ENCODE measurements around the gene FZD2.
"Not testable (repeated sequence)": the region's sequence is repeated elsewhere in the genome, so short reads cannot be mapped to it uniquely, and the experiment has no call there.

Gene FZD2

DNA sequence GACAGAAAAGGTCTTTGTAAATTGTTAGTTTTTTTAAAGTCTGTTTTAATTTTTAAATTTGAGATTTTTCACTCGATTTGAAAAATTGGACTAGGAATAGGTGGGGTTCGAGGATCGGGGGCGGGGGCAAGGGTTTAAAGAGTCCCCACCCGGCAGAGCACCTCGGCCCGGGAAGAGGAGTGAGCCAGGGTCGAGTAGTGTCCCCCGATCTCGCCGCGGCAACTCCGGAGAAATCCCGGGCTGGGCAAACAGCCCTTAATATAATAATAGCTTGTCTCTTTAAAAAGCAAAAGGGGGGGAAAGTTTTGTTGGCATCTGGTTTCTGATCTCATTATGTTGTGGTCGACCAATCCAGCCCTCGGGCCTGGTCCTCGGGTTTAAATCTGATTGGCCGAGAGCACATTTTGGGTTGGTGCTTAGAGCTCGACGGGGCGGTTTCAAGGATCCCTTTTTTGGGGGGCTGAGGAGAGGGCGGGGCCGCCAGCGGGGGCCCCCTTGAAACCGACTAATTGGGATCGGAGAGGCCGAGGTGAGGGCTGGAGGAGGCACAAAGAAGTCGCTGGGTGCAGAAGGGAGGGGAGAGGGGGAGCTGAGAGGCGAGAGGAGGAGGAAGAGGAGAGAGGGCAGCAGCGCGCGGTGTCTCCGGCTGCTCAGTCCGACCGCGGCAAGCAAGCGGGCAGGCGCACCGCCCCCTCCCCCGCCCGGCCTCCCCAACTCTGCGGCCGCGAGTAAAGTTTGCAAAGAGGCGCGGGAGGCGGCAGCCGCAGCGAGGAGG lies at the start of gene FZD2:
Gene FZD2 (plus strand): TSS at position 653 of the 775 bp plus-strand sequence. CDS start 205 bp downstream, outside the sequence.
- H3K27me3 Mint-ChIP-seq = peaks cover 27% of the 10 kb centered on the region
- no peaks in the 10 kb centered on the region for H3K36me3 Mint-ChIP-seq
- no peaks in the 10 kb centered on the region for H3K9me3 Mint-ChIP-seq (ENCODE audit: low read depth)
- H3K27ac Mint-ChIP-seq = no peak within 1 kb of the TSS
- H3K4me1 Mint-ChIP-seq (ENCODE audit: low read depth) = peaks cover 22% of the 10 kb centered on the region
- peak within 1 kb of the TSS; percentile 95 for H3K4me3 Mint-ChIP-seq

GRCh38 chr17:44511241-44512134 lies 45.8 kb upstream of the FZD2 start:
- not testable (repeated sequence) for H3K27ac Mint-ChIP-seq; H3K27me3 Mint-ChIP-seq; H3K4me3 Mint-ChIP-seq; H3K9me3 Mint-ChIP-seq (ENCODE audit: low read depth); H3K36me3 Mint-ChIP-seq; H3K4me1 Mint-ChIP-seq (ENCODE audit: low read depth)

DNA sequence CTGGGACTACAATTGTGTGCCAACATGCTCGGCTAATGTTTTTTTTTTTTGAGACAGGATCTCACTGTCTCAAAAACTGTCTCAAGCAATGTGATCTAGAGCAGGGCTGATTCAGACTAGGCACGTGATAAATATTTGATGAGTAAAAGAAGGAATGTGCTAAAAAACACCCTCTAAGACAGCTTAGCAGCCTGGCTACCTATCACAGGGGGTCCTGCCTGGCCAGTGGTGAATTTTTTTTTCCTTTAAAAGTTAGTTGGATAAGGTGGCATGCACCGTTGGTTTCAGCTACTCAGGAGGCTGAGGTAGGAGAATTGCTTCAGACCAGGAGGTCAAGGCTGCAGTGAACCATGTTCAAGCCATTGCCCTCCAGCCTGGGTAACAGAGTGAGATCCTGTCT lies 39.3 kb upstream of the FZD2 start:
- peaks cover 8% of the 10 kb centered on the region for H3K27me3 Mint-ChIP-seq
- H3K4me3 Mint-ChIP-seq = no peak overlapping the region
- no peaks in the 10 kb centered on the region for H3K4me1 Mint-ChIP-seq (ENCODE audit: low read depth)
- no peaks in the 10 kb centered on the region for H3K9me3 Mint-ChIP-seq (ENCODE audit: low read depth)
- no peaks in the 10 kb centered on the region for H3K36me3 Mint-ChIP-seq
- no peak overlapping the region for H3K27ac Mint-ChIP-seq

DNA sequence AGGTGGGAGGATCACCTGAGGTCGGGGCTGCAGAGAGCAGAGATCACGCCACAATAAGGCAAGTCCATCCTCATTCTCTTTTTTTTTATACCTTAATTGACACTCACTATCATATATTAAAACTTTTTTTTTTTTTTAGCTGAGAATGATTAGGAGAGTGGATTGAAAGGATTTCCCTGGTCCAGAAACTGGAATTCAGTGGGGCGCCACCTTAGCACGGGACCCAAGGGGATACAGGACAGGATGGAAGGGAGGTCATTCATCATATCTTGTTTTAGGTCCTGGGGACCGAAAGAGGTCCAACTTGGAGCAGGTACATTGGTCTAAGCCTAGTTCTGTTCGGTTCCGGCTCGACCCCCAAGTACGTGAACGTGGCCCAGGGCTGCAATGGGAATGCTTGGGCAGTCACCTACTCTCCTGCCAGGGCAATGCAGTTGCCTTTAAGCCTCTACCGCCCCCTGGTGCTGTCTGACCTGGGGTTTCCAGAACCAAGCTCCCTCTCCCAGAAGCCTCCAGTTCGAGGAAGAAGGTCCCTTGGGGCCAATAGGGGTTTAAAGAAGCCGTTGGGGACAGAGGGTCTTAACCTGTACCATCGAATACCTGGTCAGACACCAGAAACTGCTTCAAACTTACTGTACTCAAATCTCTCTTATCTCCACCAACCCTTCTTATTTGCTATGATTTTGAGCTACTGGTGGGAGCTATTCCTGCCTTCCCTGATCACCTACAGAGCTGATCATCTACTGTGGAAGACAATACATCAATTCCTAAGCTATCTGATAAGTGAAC lies 34.2 kb upstream of the FZD2 start:
- H3K4me3 Mint-ChIP-seq = no peak overlapping the region
- peaks cover 11% of the 10 kb centered on the region for H3K27me3 Mint-ChIP-seq
- no peaks in the 10 kb centered on the region for H3K36me3 Mint-ChIP-seq
- no peaks in the 10 kb centered on the region for H3K9me3 Mint-ChIP-seq (ENCODE audit: low read depth)
- no peak overlapping the region for H3K27ac Mint-ChIP-seq
- no peaks in the 10 kb centered on the region for H3K4me1 Mint-ChIP-seq (ENCODE audit: low read depth)

- Mint-ChIP-seq H3K9me3 (ENCODE audit: low read depth) (no peaks in the 10 kb centered on the region), H3K4me1 (ENCODE audit: low read depth) (no peaks in the 10 kb centered on the region), H3K27ac (no peak overlapping the region), H3K4me3 (no peak overlapping the region), H3K36me3 (no peaks in the 10 kb centered on the region), H3K27me3 (peaks cover 9% of the 10 kb centered on the region)
Measured at GRCh38 chr17:44523672-44523972, 33.7 kb upstream of the FZD2 start.

GRCh38 chr17:44527102-44527501 lies 30.2 kb upstream of the FZD2 start:
- no peak overlapping the region for H3K4me3 Mint-ChIP-seq
- H3K27me3 Mint-ChIP-seq = peaks cover 6% of the 10 kb centered on the region
- no peaks in the 10 kb centered on the region for H3K9me3 Mint-ChIP-seq (ENCODE audit: low read depth)
- H3K36me3 Mint-ChIP-seq = no peaks in the 10 kb centered on the region
- no peak overlapping the region for H3K27ac Mint-ChIP-seq
- H3K4me1 Mint-ChIP-seq (ENCODE audit: low read depth) = no peaks in the 10 kb centered on the region

- Mint-ChIP-seq H3K9me3 (ENCODE audit: low read depth) (no peaks in the 10 kb centered on the region), H3K4me3 (no peak overlapping the region), H3K4me1 (ENCODE audit: low read depth) (no peaks in the 10 kb centered on the region), H3K36me3 (no peaks in the 10 kb centered on the region), H3K27me3 (peaks cover 6% of the 10 kb centered on the region), H3K27ac (no peak overlapping the region)
Measured at GRCh38 chr17:44527954-44528353, 29.3 kb upstream of the FZD2 start.

DNA sequence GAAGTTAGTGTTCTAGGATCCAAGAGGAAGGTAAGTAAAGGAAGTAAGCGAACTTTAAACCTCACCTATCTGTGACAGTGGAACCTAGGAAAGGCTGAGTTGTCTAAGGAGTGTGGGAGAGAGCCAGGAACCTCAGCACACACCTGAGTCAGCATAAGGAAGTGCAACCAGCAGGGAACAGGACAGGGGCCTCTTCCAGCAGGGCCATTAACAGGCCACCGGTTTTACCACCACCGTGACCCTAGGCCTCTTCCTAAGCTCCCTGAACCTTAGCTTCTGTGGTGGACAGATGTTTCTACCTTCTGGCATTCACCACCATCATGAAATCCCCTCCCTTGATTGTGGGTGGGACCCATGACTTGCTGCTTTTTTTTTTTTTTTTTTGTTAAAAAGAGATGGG lies 27.4 kb upstream of the FZD2 start:
- Mint-ChIP-seq H3K36me3 (no peaks in the 10 kb centered on the region), H3K27ac (no peak overlapping the region), H3K9me3 (ENCODE audit: low read depth) (no peaks in the 10 kb centered on the region), H3K4me3 (no peak overlapping the region), H3K27me3 (peaks cover 1% of the 10 kb centered on the region), H3K4me1 (ENCODE audit: low read depth) (peaks cover 5% of the 10 kb centered on the region)

GRCh38 chr17:44530896-44531418 lies 26.3 kb upstream of the FZD2 start:
- peaks cover 1% of the 10 kb centered on the region for H3K27me3 Mint-ChIP-seq
- H3K36me3 Mint-ChIP-seq = no peaks in the 10 kb centered on the region
- no peaks in the 10 kb centered on the region for H3K9me3 Mint-ChIP-seq (ENCODE audit: low read depth)
- H3K4me1 Mint-ChIP-seq (ENCODE audit: low read depth) = peaks cover 5% of the 10 kb centered on the region
- no peak overlapping the region for H3K27ac Mint-ChIP-seq
- H3K4me3 Mint-ChIP-seq = no peak overlapping the region

DNA sequence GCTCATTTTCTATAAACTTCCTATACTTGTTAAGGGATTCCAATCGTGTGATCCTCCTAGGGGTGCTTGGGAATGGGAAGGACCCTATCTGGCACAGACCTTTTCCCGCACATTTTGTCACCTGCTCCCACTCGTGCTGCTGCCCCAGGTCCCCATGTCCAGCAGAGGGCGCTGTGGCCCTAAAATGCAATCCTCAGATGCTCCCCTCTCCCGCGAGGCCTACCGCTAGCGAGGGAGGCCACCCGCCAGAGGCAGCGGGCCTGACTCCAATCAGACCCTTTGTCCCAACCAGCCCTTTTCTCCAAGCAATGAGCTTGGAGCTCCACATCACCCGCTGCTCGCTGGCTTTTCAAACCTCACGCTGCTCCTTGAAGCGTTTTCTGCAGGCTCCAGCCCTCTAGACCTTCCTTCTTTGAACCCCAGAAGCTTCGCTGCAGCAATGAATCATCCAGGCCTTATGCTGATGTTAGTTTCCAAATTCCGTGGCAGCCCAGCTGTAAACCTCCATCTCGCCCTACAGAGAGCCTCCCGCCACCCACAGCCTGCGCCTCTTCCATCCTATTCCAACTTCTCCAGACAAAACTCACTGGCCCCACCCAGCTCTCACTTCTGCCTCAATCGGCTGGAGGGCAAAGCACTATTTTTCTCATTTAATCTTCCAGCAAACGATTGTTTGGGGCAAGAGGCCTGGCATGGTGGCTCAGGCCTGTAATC lies 23.6 kb upstream of the FZD2 start:
- H3K4me1 Mint-ChIP-seq (ENCODE audit: low read depth) = peaks cover 5% of the 10 kb centered on the region
- H3K27ac Mint-ChIP-seq = no peak overlapping the region
- H3K4me3 Mint-ChIP-seq = no peak overlapping the region
- H3K36me3 Mint-ChIP-seq = no peaks in the 10 kb centered on the region
- H3K27me3 Mint-ChIP-seq = no peaks in the 10 kb centered on the region
- H3K9me3 Mint-ChIP-seq (ENCODE audit: low read depth) = no peaks in the 10 kb centered on the region

- no peaks in the 10 kb centered on the region for H3K36me3 Mint-ChIP-seq
- H3K9me3 Mint-ChIP-seq (ENCODE audit: low read depth) = no peaks in the 10 kb centered on the region
- H3K4me3 Mint-ChIP-seq = no peak overlapping the region
- H3K27ac Mint-ChIP-seq = no peak overlapping the region
- peaks cover 5% of the 10 kb centered on the region for H3K4me1 Mint-ChIP-seq (ENCODE audit: low read depth)
- no peaks in the 10 kb centered on the region for H3K27me3 Mint-ChIP-seq
Measured at GRCh38 chr17:44536090-44536953, 21.0 kb upstream of the FZD2 start.

GRCh38 chr17:44537922-44538321 lies 19.4 kb upstream of the FZD2 start:
- H3K27me3 Mint-ChIP-seq; H3K4me1 Mint-ChIP-seq (ENCODE audit: low read depth); H3K36me3 Mint-ChIP-seq; H3K9me3 Mint-ChIP-seq (ENCODE audit: low read depth); H3K4me3 Mint-ChIP-seq; H3K27ac Mint-ChIP-seq: not testable (repeated sequence)

DNA sequence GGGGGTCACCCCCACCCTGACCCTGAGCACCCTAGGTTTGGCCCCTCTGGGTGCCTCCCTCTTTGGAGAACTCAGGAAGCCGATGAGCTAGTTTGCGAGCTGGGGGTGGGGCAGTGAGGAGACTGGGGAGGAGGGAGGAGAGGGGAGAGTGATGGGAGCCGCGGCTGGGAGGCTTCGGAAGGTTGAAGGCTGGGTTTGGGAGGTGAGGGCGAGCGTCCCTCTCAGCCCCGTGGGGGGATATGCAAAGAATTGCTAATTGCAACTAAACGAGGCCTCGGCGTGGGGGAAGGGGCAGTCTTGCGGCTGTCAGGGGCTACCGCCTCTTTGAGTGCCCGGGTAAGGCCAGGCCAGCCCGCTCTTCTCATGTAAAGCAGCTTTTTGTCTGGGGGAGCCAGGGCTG lies 17.6 kb upstream of the FZD2 start:
- Mint-ChIP-seq H3K36me3 (no peaks in the 10 kb centered on the region), H3K9me3 (ENCODE audit: low read depth) (no peaks in the 10 kb centered on the region), H3K27ac (no peak overlapping the region), H3K27me3 (no peaks in the 10 kb centered on the region), H3K4me3 (no peak overlapping the region), H3K4me1 (ENCODE audit: low read depth) (no peaks in the 10 kb centered on the region)

Data from activated naive CD8-positive, alpha-beta T cell (primary cell).